ENCODE data around the gene PLOD2. TPM values are rescaled to one million over a fixed set of nuclear protein-coding genes. Genes with fewer than 3 reads are reported as not detected.

PLOD2 gene
- total and polyA plus RNA-seq, 12 donors = 12.5 to 44.6 (median 16.8) TPM

DNA sequence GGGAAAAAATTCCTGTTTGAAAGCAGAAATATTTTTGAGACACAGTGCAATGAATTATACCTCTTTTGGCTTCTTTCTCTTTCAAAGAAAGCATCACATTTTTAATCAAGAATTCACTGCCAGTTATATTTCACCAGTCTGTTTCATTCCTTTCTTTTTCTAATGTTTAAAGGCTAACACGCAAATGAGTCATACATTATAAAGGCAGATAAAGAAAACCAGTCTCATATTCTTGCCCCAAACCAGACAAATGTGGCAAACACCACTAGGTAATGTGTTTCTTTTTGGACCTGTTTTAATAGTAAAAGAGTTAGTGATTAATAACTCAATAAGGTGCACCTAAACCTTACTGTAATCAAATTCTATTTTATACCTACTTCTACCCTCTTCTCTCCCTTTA, 83.8 kb downstream of the PLOD2 start:
- Histone ChIP-seq H3K4me3 (no peak overlapping the region), H3K4me1 (peaks cover 0 to 17% (median 12%) of the 10 kb centered on the region in 9 donors), H3K36me3 (peaks cover 0 to 62% (median 6%) of the 10 kb centered on the region in 9 donors), H3K27ac (no peak overlapping the region), H3K9me3 (no peaks in the 10 kb centered on the region), H3K27me3 (no peaks in the 10 kb centered on the region)
- intact Hi-C loops (cut with DNase I) = loop anchor here in 3 of 10 donors (5.0 to 10.0 kb wide), 3 partner anchors 85 to 248 kb away; partner anchors contain the start of gene PLOD2 (in 2 of the 3)
- TF ChIP-seq, protein P1, sequence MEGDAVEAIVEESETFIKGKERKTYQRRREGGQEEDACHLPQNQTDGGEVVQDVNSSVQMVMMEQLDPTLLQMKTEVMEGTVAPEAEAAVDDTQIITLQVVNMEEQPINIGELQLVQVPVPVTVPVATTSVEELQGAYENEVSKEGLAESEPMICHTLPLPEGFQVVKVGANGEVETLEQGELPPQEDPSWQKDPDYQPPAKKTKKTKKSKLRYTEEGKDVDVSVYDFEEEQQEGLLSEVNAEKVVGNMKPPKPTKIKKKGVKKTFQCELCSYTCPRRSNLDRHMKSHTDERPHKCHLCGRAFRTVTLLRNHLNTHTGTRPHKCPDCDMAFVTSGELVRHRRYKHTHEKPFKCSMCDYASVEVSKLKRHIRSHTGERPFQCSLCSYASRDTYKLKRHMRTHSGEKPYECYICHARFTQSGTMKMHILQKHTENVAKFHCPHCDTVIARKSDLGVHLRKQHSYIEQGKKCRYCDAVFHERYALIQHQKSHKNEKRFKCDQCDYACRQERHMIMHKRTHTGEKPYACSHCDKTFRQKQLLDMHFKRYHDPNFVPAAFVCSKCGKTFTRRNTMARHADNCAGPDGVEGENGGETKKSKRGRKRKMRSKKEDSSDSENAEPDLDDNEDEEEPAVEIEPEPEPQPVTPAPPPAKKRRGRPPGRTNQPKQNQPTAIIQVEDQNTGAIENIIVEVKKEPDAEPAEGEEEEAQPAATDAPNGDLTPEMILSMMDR (IDR thresholded peaks at IDR 0.05) = no peak
- no peak for ATAC-seq
- no peak for DNase-seq
- WGBS, 2 donors = 89 to 93% methylated on average over 1 of the region's 1 CpG

DNA sequence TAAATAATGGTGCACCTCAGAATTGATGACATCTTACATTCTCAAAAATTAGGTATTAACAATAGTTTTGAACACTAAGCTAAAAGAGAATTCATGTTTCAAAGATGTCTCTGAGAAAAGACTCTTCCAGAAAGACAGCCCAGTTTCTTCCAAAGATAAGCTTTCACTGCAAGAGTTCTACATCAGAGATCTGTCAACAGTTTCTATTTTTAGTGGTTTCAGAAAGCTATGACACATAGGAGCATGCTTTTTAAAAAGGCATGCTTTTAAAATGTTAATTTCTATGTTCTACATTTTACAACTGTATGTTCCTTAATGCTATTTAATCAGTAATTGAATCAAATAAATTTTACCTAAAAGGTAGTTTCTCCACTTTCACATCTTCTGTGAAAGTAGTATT, 88.2 kb downstream of the PLOD2 start:
- Histone ChIP-seq H3K27me3 (no peaks in the 10 kb centered on the region), H3K27ac (peak overlapping the region in 4 of 10 donors; percentile 3 to 67 (median 39)), H3K4me1 (peaks cover 0 to 21% (median 13%) of the 10 kb centered on the region in 9 donors), H3K9me3 (no peaks in the 10 kb centered on the region), H3K36me3 (peaks cover 0 to 67% (median 7%) of the 10 kb centered on the region in 9 donors), H3K4me3 (no peak overlapping the region)
- DNase-seq (no peak), ATAC-seq (peak in 5 of 8 donors; percentile 29 to 81 (median 50))
- TF ChIP-seq, protein P1 (IDR thresholded peaks at IDR 0.05) = no peak
- intact Hi-C loops (cut with DNase I) = loop anchor here in 3 of 10 donors (5.0 to 10.0 kb wide), 3 partner anchors 89 to 252 kb away; partner anchors contain the start of gene PLOD2 (in 2 of the 3)

DNA sequence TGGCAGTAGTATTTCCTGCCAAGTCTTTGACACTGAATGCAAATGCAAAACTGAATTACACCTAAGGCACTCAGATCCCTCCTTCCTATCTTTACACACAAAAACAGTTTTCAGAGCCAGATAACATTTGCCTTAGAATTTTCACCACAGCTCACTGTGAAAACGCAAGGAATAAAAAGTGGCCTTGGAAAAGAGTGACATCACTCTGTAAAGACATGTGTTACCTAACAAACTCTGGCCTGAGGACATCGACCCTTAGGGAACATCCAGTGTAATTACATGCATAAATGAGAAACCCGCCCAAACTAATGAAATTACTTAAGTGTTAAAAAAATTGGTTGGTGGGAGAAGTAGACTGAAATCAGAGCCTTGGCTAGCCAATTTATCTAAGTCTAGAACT, 88.9 kb downstream of the PLOD2 start:
- Histone ChIP-seq H3K27ac (peak overlapping the region in 3 of 10 donors; percentile 1 to 67 (median 45)), H3K4me3 (no peak overlapping the region), H3K4me1 (peaks cover 0 to 21% (median 13%) of the 10 kb centered on the region in 9 donors), H3K9me3 (no peaks in the 10 kb centered on the region), H3K27me3 (no peaks in the 10 kb centered on the region), H3K36me3 (peaks cover 0 to 64% (median 7%) of the 10 kb centered on the region in 9 donors)
- intact Hi-C loops (cut with DNase I) = loop anchor here in 3 of 10 donors (5.0 to 10.0 kb wide), 3 partner anchors 90 to 253 kb away; partner anchors contain the start of gene PLOD2 (in 2 of the 3)
- DNase-seq (no peak), ATAC-seq (peak in 5 of 8 donors; percentile 42 to 51 (median 49))
- TF ChIP-seq, protein P1 (IDR thresholded peaks at IDR 0.05) = no peak
- WGBS, 2 donors = 49 to 61% methylated on average over 3 of the region's 3 CpGs

DNA sequence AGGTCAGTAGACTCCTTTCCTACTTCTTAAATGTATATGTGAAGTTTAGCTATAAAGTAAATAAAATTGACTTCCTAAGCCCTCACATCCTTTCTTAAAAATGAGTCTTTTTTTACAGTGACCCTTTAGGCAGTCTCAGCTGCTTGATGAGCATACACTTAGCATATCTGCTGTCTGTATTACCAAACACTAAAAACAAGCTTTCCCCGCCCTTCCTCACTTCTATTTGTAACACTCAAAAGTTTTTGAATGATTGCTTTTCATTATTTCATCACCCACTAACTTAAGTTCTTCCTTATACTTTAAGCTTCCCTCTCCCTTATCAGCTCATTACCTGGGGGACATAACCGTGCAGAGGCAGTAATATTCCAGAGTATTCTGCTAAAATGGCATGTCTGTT, 89.4 kb downstream of the PLOD2 start:
- Histone ChIP-seq H3K27me3 (no peaks in the 10 kb centered on the region), H3K36me3 (peaks cover 0 to 60% (median 7%) of the 10 kb centered on the region in 9 donors), H3K27ac (peak overlapping the region in 2 of 10 donors; percentile 1 to 67), H3K9me3 (no peaks in the 10 kb centered on the region), H3K4me3 (no peak overlapping the region), H3K4me1 (peaks cover 0 to 21% (median 13%) of the 10 kb centered on the region in 9 donors)
- DNase-seq (no peak), ATAC-seq (peak in 2 of 8 donors; percentile 9 to 42)
- TF ChIP-seq, protein P1 (IDR thresholded peaks at IDR 0.05) = no peak
- intact Hi-C loops (cut with DNase I) = loop anchor here in 3 of 10 donors (5.0 to 10.0 kb wide), 3 partner anchors 91 to 253 kb away; partner anchors contain the start of gene PLOD2 (in 2 of the 3)
- WGBS, 2 donors = 57 to 68% methylated on average over 2 of the region's 2 CpGs
